Embryonic facial prominence (tissue), 1 donor: ENCODE data around the gene RAI1.
"Not testable (repeated sequence)": the region's sequence is repeated elsewhere in the genome, so short reads cannot be mapped to it uniquely, and the experiment has no call there.

ENCODE experiments used
- DNase-seq: peaks from one replicate; pipeline ENCODE4 v3.0.0-alpha.2; 2016; ENCODE audit errors: extremely low spot score

The RAI1 gene

DNA sequence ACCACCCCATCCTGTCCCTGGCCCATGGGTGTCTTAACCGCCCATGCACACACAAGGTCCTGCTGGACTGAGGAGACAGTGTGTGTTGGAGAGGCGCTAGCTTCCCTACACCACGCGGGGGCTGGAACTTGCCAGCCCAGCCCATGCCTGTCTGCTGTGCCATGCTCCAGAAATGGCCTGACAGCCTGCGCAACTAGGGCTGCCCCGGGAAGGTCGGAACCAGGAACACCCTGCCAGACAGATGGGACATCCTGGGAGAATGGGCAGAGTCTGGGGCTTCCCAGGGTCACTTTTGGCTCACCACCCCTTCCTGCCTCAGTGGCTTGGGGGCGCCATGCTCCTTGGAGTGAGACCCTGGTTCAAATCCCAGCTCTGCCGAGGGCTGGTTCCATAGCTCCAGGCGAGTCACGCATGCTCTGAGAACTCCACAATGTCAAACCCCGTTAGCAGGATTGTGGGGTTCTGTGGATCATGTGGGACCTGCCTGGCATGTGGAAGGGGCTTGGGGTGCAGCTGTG, 119.3 kb downstream of the RAI1 start:
- no peak for DNase-seq

DNA sequence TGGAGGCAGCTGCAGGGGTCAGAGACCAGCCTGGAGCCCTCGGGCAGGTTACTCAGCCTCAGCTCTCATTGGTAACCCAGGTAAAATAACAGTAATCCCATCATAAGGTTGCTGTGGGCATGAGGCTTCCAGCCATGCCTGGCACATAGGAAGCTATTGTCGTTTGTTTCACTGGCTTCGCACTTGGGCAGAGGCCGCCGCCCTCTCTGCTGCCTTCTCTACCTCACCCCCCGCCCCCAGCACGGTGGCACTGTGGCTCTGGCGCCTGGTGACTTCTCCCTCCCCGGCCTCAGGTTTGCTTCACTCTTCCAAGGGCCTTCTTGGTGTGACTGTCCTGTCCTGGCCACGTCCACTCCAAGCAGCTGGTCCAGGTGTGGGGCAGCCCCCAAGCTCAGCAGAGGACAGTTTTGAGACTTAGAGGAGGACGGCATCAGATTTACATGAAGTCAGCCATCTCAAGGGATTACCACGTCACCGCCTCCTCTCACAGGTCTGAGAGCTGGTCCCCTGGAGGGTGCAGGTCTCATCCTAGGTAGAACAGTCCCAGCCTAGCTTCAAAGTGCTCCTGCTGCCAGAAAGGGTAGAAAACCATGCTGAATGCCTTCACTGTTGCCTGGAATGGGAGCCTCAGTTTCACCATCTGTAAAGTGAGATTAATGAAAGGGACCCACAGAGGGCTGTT, 120.7 kb downstream of the RAI1 start:
- DNase-seq = no peak

DNA sequence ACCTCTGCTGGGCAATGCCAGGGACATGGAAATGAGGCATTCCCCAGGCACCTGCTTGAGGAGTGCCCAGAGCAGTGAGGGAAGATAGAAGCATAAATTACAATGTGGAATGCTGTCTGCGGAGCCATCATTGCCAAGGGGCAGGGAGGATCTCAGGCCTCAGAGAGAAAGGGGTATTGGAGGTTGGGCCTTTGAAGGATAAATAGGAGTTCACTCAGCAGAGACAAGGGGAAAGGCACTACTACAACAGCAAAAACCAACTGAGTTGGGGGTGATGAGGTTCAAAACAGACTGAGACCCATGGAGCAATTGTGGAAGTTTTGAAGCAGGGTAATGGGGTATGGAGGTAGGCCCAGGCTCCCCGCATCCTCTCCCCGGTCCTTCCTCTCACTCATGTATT, 122.7 kb downstream of the RAI1 start:
- DNase-seq = no peak

DNA sequence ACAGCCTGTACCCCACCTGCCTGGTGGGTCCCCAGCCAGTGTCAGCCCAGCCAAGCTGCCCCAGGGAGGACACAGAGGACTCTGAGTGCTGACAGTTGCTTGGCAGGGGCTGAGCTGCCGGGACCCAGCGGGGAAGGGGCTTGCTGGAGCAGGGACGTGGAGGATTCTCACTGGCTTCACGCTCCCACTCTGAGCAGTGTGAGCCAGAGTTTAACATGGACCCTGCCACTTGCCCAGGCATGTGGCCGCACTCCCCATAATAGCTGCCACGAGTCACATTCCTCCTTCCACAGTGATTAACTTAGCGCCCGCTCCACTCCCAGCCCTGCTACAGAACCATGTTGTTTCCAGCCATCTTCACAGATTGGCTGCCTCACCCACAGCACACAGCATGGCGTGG, 124.3 kb downstream of the RAI1 start:
- DNase-seq = no peak

DNA sequence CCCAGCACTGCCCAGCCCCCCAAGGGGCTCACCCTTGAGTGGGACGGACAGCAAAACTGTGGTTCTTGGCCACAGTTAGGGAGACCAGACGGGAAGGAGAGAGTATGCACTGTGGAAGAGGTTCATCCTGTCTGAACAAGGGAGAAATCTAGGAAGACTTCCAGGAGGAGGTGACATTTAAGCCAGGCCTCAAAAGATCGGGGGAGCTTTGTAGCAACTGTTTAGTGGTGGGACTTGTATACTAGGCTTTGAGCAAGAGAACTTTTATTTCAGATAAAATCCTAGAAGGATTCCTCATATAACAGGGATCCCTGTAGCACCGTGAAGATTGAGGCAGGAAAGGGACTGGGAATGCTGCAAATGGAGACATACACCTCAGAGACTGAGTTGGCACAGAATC, 124.8 kb downstream of the RAI1 start:
- no peak for DNase-seq

DNA sequence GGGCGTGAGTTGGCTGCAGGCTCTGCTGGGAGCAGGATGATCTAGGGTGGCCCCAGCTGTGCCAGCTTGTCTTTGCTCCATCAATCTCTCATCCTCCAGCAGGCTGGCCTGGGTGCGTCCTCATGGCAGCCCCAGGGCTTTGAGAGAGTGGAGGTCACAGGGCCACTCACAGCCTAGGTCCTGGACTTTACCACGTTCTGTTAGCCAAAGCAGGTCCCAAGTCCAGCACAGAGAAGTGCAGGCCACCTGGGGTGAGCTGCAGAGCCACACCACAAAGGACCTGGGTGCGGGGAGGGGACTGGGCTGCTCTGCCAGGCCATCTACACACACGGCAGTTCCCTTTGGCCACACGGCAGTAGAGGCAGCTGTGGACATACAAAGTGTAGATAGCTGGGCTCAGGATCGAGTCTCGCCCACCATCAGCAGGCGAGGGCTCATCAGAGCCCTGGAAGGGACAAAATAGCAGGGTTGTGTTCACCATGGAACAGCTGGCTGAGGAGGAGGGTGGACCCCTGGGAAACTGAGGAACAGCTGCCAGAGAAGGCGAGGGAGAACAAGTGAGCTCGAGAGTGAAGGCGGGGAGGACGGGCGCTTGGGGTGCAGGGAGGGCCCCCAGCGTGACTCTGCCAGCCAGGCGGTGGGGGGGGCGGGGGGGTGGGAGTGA, 125.5 kb downstream of the RAI1 start:
- DNase-seq = no peak

DNA sequence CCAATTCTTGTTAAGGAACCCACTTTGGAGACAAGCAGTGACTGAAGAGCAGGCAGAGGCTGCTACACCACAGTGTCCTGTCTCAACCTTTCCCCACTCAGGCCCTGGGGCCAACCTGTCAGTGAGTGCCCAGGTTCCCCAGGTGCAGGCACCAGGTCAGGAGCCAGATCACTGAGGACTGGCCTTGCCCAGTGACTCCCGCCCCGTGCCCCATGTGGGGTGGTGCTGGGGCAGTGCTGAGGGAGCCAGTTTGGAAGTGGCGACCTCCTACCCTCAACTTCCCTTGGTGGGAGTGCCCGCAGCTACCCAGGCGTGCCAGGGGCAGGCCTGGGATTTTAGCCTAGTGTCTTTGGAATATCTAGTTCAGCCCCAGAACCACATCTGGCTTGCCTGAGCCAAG, 126.2 kb downstream of the RAI1 start:
- no peak for DNase-seq

DNA sequence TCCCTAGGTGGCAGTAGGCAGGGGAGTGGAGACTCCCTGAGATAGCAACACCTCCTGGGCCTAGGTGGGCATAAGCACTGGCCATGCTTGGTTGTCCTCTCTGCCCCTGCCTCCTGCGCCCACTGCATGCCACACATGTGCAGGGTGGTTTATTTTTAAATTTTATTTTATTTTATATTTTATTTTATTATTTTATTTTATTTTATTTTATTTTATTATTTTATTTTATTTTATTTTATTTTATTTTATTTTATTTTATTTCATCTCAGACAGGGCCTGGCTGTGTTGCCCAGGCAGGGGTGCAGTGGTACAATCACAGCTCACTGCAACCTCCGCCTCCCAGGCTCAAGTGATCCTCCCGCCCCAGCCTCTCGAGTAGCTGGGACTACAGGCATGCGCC, 126.9 kb downstream of the RAI1 start:
- not testable (repeated sequence) for DNase-seq

DNA sequence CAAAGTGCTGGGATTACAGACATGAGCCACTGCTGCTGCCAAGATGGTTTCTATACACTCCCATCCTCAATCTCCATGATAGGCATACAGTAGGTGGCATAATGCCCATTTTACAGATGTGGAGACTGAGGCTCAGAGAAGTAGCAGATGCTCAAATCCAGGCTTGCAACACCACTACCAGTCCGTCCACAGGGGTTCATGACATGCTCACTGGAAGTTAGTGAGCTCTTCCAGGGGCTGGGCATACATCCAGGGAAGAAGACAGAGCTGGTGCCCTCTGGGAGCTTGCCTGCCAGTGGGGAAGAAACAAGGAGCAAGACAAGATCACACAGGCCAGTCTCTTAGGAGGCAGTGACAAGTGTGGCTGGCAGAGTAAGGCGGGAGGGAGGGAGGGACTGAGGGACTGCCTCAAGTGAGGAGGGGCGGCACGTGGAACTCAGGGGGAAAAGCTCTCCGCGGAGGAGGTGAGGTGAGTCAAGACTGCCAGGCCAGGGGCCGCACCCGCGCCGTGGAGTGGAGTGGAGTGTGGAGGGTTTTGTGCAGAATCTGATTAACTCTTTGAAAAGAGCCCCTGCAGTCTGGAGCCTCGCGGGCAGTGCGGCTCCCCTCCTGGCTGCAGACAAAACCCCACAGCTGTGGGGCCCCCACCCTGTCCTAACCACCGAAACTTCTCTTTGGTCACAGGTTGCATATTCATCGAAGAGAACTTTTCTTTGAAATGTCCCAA, 127.6 kb downstream of the RAI1 start:
- no peak for DNase-seq

DNA sequence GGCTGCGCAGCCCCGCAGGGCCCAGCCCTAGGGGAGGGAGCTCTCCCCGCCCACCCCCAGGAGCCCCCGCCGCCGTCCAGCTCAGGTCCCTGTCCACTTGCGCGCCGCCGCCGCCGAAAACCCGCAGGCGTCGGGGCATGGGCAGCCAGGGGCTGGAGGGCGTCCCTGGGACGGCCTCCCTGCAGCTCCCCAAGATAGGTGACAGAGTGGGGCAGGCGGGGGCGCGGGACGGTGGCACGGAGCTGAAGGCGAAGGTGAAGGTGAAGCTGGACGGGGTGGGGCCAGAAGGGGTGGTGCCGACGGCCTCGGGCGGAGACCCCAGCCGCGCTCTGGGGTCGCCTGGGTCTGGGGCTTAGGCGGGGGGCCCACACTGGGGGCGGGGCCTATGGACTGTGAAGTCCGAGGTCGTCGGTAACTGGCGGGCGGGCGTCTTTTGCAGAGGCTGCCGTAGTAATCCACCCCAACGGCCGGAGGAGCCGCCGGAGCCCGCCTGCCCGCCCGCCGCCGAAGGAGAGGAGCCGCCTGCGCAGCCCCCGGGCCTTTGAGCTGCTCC, 128.3 kb downstream of the RAI1 start:
- DNase-seq = no peak

DNA sequence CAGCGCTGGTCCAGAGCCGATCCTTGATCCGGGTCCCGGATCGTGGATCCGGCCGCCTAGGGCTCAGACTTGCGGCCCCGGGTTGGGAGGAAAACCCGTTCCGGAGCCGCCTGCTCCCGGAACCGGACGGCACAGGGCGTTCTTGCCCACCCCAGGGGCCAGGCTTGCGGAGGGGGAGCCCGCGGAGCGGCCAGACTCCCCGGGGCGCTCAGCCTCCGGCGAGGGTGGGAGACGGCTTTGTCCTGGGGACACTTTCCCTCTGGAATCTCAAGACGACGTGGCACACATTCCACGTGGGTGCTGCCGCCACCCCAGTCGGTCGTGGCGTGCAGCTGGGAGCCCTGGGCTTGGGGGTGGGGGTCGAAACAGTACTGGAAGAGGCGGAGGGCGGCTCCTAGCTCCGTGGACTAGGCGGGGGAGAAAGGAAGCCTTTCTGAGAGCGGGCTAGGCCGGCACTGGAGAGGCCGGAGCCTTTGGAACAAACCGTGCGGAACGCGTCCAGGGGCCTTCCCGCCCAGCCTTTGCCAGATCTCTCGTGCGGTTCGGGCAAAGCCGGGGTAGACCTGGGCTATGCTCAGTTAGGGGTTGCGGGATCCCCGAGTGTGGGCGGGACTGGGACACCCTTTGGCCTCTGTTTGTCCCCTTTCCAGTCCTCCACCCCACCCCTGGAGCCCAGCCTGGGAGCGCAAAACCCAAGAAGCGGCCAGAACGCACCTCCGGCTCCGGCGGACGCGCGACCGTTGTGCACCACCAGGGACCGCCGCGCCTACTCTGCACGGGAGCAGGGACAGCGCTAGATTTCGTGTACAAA, 129.0 kb downstream of the RAI1 start:
- no peak for DNase-seq

DNA sequence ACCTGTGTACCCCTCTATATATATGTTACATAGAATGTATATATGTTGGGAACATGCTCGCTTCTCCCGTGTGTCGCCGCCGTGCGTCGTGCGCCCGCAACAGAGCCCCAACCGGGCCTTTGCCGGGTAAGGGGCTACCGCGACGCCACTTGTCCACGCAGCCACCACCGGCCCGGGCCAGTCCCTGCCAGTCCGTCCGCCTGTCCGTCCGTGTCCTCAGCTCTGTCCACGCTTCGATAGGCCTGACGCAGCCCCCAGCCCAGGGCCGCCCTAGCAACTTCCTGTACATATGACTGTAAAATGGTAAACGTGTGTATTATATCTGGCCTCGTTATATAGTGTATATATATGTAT, 129.6 kb downstream of the RAI1 start:
- DNase-seq = no peak

DNA sequence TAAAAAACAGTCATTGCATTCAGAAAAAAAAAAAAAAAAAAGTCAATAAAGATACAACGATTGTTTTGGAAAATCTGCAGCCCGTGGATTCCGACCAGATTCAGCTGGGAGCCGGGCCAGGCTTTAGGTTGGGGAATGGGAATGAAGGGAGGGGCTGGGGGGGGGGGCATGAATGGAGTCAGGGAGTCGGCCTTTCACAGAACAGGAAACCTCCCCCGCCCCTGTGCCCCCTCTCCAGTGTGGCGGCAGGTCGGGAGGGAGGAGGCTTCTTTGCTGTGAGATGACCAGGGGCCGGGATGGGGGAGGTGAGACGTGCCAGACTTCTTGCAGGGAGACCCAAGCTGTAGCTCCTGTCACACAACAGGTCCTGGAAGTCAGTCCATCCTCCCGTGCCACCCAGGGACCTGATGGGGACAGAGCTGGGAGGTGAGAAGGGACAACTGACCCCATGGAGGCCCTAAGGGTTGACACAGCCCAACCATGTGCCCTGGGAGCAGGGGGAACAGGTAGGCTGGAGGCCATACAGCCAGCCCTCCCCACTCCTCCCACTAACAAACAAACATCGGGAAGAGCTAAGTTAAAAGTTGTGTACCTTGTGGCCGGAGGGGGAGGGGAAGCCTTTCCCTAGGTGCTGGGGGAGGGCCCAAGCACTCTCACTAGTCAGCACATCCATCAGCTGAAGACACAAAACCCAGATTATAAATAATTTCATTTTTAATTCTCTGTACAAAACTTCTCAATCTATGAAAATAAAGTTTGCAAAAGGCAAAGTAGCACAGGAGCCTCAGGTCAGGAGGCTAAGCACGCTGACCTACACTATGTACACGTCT, 130.3 kb downstream of the RAI1 start:
- DNase-seq = no peak

DNA sequence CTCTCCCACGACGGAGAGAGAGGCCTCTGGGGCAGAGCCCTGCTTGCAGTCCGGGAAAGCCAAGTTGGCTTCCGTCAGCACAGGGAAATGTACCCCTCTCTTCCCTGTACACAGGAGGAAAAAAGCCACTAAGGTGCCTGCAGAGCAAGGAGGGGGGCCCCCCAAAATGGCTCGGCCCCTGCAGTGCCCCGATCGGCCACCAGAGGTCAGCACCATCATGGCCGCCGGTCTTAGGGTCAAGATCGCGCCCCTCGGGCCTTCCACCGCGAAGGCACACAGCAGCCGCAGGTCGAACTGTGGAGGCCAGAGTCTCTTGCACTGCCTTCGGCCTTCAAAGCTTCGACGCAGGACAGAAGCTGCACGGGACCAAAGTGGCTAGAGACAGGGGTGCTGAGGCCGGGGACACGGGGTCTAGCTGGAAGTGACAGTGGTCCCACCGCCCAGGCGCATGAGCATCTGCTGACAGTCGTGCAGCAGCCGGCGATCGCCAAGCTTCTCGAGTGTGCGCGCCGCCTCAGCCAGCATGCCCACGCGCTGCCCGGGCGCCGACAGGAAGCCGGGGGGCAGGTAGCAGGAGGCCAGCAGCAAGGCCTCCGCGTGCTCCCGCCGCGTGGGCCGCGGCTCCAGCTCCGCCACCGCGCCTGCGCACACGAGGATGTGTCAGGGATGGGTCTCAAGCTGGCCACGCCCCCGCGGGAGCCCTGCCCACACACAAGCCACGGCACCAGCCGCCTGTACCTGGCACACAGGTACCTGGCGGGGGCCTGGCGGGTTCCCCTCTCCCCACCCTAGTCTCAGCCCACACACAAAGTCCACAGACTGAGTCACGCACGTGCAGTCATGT, 131.2 kb downstream of the RAI1 start:
- no peak for DNase-seq

DNA sequence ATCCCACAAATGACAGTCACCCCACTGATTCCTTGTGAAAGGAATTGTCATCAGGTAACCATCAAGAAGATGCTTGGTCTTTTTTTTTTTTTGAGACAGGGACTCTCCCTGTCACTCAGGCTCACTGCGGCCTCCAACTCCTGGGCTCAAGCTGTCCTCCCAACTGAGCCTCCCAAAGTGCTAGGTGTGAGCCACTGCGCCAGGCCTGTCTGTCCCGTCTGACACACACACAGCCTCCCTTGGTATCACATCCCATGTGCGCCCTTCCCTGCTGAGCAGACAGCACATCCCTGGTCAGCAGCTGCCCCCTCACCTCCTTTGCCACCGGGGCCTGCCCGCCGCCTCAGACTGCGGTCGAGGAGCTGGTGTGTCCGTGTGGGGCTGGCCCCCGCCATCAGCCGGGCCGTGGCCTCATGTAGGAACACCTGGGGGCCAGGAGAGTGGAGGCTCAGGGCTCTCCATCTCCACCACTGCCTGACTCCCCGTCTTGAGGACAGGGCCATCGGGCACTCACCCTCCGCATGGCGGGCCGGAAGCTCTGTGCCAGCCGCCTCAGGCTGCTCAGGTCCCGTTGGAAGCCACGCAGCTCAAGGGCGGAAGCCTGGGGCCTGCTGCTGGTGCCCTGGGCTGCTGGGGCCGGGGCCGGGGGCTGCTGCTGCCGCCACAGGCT, 131.9 kb downstream of the RAI1 start:
- DNase-seq = no peak

DNA sequence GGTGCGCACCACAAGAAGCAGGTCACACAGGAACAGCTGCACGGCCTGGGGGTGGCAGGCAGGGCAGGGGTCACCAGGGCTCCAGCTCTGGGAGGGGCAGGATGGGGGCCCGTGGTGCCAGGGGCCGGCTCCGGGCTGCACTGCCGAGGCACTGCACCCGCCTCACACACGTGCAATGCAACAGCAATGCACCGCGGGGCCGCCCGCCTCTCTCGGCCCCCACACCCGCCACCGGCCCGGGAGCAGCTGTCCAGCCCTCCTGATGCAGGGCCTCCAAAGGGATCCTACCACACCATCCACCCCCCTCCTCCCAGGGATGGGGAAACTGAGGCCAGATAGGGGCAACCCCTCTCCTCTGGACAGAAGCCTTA, 132.5 kb downstream of the RAI1 start:
- DNase-seq = no peak

DNA sequence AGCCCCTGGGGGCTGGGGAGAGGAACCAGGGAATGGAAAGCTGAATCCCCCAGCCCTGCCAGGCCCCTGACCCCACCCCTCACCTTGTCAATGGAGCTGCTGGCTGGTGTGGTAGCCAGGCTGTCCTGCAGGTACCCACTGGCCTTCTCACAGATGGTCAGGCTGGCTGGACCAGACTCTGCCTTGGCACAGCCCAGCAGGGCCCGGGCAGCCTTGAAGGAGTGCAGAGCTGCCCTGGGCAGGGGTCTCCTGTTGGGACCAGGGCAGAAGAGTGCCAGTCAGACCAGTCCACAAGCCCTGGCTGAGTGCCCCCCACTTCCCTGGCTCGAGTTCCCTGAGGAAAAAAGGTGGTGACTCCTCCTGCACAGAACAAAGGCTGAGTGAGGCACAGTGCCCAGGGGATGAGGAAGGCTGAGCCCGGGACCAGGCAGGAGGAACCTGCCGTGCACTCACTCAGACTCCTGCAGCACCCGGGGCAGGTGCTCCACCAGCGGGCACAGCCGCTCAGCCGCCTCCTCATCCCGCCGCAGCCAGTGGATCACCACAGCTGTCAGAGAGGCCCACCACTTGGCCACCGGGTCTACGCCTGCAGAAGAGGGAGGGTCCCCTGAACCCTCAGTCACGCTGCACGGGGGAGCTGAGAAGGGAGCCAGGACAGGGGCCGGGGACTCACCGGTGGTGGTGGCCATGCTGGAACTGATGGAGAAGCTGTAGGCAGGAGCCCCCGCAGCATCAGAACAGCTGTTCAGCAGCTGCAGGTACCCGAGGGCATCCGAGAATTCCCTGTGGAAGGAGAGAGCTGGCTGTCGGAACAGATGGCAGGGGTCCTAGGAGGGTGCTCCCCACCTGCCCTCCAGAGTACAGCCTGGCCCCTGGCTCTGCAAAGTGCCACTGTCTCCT, 133.2 kb downstream of the RAI1 start:
- no peak for DNase-seq

DNA sequence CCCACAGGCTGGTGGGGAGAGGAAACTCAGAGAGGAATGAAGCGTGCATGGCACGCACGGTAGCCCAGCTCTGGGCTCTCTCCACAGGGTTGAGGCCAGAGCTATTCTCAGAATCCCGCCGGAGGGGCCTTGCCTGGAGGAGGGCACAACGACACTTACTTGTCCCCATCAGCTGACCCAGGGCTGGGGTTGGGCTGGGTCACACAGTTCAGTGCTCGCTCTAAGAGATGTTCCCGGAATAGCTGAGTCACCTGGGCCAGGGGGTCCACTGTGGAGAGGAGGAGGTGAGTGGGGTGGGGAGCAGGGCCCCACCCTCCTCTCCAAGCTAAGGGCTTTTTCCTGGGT, 133.8 kb downstream of the RAI1 start:
- DNase-seq = no peak
